Lower leg skin (tissue), 4 donors: ENCODE measurements around the gene TRPC1. TPM values are rescaled to one million over a fixed set of nuclear protein-coding genes. Genes with fewer than 3 reads are reported as not detected.

ENCODE experiments used
- DNase-seq, 2 donors: peaks; one replicate each; pipeline ENCODE4 v3.0.0-alpha.2; 2019; ENCODE audit warnings: low spot score in 2 of 2
- H3K4me3 ChIP-seq: fragments of 200-600 bp; sonication (generic); 2 replicates; pipeline ENCODE4 v1.5.1; 2017; ENCODE audit warnings: mild to moderate bottlenecking, low read depth; ENCODE audit not compliant: poor library complexity, severe bottlenecking
- POLR2A ChIP-seq, 2 donors: fragments of 450-650 bp; IDR thresholded peaks; one replicate each; pipeline ENCODE4 v1.6.1; 2016 to 2017; ENCODE audit warnings: antibody characterized with exemption in 2 of 2, mild to moderate bottlenecking in 1 of 2, moderate library complexity in 1 of 2
- WGBS, 2 donors: methylation state at CpG; one replicate each; pipeline ENCODE4 v1.1.5; 2018; 5-methylcytosine and 5-hydroxymethylcytosine counted together
- intact Hi-C: fragments of 100-400 bp; cut with DNase I; formaldehyde crosslinking; loops from one replicate; pipeline ENCODE4 v1.15.0; 2023; ENCODE audit warnings: low total_unique reads
- total RNA-seq, 4 donors: library from RNA; depleted of rRNA; stranded (reverse); fragments of >200 nt; gene quantifications; one replicate each; pipeline ENCODE4 v1.1.0, GENCODE V29; 2016
- TF ChIP-seq, protein P1 (sequence below), 3 donors: fragments of 450-650 bp; IDR thresholded peaks; one replicate each; pipeline ENCODE4 v1.5.1; 2016; ENCODE audit warnings: antibody characterized with exemption in 3 of 3, mild to moderate bottlenecking in 3 of 3, moderate library complexity in 2 of 3

TRPC1 gene
- total RNA-seq, 4 donors from 2014 or later: 2.7 to 5.5 (median 4.7) TPM

DNA sequence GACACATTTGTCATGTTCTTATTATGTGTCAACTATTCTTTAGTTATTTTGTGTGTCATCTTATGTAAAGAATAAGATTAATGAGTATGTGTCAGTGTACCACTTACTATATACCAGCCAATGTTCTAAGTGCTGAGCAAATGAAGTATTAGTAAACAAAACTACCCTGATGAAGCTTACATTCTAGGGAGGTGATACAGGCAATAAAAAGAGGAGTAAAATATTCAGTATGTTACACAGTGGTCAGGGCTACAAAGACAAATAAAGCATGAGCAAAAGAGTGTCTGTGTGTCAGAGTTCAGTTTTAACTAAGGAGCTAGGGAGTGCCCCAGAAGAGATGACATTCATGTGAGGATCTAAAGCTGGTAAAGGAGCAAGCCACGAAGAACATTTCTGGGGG, 79.1 kb downstream of the TRPC1 start:
- no peak overlapping the region for H3K4me3 ChIP-seq
- TF ChIP-seq, protein P1, sequence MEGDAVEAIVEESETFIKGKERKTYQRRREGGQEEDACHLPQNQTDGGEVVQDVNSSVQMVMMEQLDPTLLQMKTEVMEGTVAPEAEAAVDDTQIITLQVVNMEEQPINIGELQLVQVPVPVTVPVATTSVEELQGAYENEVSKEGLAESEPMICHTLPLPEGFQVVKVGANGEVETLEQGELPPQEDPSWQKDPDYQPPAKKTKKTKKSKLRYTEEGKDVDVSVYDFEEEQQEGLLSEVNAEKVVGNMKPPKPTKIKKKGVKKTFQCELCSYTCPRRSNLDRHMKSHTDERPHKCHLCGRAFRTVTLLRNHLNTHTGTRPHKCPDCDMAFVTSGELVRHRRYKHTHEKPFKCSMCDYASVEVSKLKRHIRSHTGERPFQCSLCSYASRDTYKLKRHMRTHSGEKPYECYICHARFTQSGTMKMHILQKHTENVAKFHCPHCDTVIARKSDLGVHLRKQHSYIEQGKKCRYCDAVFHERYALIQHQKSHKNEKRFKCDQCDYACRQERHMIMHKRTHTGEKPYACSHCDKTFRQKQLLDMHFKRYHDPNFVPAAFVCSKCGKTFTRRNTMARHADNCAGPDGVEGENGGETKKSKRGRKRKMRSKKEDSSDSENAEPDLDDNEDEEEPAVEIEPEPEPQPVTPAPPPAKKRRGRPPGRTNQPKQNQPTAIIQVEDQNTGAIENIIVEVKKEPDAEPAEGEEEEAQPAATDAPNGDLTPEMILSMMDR (IDR thresholded peaks at IDR 0.05): no peak
- no peak for TF ChIP-seq POLR2A (IDR thresholded peaks at IDR 0.05)
- intact Hi-C loops: no loop called here
- DNase-seq: no peak
- WGBS, 2 donors: 74 to 83% methylated on average over 1 of the region's 1 CpG

DNA sequence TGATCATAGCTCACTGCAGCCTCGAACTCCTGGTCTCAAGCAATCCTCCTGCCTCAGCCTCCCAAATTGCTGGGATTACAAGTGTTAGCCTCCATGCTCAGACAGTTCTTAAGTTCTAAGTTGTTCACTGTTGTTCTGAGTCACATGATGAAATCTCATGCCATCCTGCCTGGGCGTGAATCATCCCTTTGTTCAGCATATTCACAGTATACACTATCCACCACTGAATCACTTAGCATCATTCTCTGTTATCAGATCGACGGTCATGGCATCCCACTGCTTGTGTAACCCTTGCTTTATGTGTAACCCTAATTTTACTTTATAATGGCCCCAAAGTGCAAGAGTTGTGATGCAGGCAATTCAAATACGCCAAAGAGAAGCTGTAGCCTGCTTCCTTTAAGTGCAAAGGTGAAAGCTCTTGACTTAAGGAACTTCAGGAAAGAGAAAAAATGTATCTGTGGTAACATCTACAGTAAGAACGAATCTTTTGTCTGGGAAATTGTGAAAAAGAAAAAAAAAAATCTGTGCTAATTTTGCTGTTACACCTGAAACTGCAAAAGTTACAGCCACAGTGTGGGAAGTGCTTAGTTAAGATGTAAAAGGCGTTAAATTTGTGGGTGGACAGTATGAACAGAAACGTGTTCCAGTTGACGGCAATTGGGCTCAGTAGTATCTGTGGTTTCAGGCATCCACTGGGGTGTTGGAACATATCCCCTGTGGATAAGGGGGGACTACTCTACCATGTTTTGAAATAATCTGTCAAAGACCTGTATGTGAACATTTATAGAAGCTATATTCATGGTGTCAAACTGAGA, 84.5 kb downstream of the TRPC1 start:
- intact Hi-C loops: no loop called here

DNA sequence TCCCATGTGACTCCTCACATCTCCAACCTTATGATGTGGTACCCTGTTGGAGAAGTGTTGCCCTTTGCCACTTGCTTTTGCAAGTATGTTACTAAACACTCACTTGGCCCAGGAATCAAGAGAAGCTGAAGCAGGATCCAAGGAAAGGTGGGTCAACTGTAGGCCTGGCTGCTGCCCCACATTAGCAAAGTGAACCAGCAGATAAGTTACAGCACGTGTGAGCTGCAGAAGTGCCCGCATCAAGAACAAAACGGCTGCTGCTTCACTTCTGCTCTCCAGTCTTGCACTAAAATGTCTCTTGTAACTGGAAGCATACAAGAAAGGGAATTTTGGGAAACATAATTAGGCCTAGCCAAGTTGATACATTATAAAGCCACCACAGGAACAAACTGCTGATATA, 85.4 kb downstream of the TRPC1 start:
- intact Hi-C loops: no loop called here
- 79 to 84% methylated on average over 3 of the region's 3 CpGs for WGBS, 2 donors

More for the DNA sequence above, 84.5 kb downstream of the TRPC1 start:
- no peak for TF ChIP-seq POLR2A (IDR thresholded peaks at IDR 0.05)
- TF ChIP-seq, protein P1 (IDR thresholded peaks at IDR 0.05): no peak
- DNase-seq: no peak
- H3K4me3 ChIP-seq: no peak overlapping the region
- WGBS, 2 donors: 76 to 84% methylated on average over 9 of the region's 9 CpGs

DNA sequence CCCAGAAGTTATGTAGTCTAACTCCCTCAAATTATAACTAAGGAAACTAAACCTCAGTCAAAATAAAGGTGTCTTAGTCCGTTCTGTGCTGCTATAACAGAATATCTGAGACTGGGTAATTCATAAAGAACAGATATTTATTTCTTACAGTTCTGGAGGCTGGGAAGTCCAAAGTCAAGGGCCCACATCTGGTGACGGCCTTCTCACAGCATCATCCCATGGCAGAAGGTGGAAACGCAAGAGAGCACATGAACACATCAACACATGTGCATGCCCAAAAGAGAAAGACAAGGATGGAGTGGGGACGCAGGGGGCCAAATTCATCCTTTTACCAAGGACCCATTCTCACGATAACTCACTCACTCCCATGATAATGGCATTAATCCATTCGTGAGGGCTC, 92.0 kb downstream of the TRPC1 start:
- TF ChIP-seq, protein P1 (IDR thresholded peaks at IDR 0.05): no peak
- TF ChIP-seq POLR2A (IDR thresholded peaks at IDR 0.05): no peak
- 91 to 95% methylated on average over 6 of the region's 6 CpGs for WGBS, 2 donors
- DNase-seq: no peak
- H3K4me3 ChIP-seq: no peak overlapping the region
- intact Hi-C loops: no loop called here

More for the DNA sequence above, 85.4 kb downstream of the TRPC1 start:
- DNase-seq: no peak
- no peak for TF ChIP-seq POLR2A (IDR thresholded peaks at IDR 0.05)
- TF ChIP-seq, protein P1 (IDR thresholded peaks at IDR 0.05): no peak
- H3K4me3 ChIP-seq: no peak overlapping the region

DNA sequence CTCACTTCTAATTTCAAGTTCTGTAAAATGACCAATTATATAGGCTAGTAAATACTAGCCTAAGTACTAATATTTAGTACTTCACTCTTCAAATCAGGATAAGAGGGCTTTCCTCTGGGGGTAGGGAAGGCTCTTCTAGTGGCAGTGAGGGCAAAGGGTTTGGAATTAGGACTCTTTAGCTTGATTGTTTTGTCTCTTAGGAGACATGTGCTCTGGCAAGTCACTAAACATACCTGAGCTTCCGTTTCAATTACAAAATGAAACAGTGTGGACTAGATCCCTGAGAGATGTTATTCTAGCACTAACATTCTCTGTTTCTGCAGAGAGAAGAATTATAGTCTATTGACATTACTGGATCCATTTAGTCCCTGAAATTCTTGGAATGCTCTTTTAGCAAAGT, 93.5 kb downstream of the TRPC1 start:
- DNase-seq: no peak
- intact Hi-C loops: no loop called here
- TF ChIP-seq, protein P1 (IDR thresholded peaks at IDR 0.05): no peak
- no peak for TF ChIP-seq POLR2A (IDR thresholded peaks at IDR 0.05)

More for the DNA sequence above, 93.5 kb downstream of the TRPC1 start:
- no peak overlapping the region for H3K4me3 ChIP-seq
- 28 to 61% methylated on average over 1 of the region's 1 CpG for WGBS, 2 donors
